ENCODE data around the gene CDC20B.

DNA sequence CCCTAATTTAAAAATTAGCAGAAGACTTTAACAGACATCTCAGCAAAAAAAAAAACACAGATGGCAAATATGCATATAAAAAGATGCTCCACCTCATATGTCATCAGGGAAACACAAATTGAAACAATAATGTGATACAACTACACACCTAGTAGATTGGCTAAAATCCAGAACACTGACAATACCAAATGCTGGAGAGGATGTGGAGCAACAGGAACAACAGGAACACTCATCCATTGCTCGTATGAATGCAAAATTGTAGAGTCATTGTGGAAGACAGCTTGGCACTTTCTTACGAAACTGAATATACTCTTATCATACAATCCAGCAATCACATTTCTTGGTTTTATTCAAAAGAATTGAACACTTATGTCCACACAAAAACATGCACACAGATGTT is 32.0 kb upstream of the CDC20B start:
- TF ChIP-seq CTCF (IDR thresholded peaks at IDR 0.05 in 4 of 5, conservative IDR thresholded peaks at IDR 0.05 in 1 of 5) (no peak), POLR2A (IDR thresholded peaks at IDR 0.05) (no peak)

All from gastrocnemius medialis (tissue), 4 donors.